DOHH2 (cell line): ENCODE data around the gene PRDX5.

Experiments used
- EZH2phosphoT487 ChIP-seq: fragments of 200-600 bp; sonication (generic); IDR thresholded peaks from 2 replicates; pipeline ENCODE4 v1.6.1; 2017; ENCODE audit warnings: borderline replicate concordance, mild to moderate bottlenecking, antibody characterized with exemption, low read length, moderate library complexity, mixed read lengths
- TF ChIP-seq, protein P1 (sequence below): fragments of 200-600 bp; sonication (generic); IDR thresholded peaks from one replicate; pipeline ENCODE4 v1.5.1; 2014; ENCODE audit warnings: antibody characterized with exemption, mild to moderate bottlenecking, low read depth, low read length; ENCODE audit not compliant: poor library complexity, severe bottlenecking

DNA sequence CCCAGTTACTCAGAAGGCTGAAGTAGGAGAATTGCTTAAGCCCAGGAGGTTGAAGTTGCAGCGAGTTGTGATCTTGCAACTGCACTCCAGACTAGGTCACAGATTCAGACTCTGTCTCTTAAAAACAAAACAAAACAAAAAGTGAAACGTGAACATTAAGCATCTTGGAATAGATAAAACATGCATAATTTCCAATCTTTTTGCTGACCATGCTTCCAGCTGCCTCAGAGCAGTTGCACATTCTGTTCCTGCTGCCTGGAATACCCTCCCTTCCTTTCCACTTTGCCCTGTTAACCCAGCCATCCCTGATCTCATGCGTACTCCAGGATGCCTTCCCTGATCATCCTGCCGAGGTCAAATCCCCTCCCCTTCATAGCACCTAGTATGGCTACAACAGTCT lies 21.4 kb downstream of the PRDX5 start:
- TF ChIP-seq, protein P1, sequence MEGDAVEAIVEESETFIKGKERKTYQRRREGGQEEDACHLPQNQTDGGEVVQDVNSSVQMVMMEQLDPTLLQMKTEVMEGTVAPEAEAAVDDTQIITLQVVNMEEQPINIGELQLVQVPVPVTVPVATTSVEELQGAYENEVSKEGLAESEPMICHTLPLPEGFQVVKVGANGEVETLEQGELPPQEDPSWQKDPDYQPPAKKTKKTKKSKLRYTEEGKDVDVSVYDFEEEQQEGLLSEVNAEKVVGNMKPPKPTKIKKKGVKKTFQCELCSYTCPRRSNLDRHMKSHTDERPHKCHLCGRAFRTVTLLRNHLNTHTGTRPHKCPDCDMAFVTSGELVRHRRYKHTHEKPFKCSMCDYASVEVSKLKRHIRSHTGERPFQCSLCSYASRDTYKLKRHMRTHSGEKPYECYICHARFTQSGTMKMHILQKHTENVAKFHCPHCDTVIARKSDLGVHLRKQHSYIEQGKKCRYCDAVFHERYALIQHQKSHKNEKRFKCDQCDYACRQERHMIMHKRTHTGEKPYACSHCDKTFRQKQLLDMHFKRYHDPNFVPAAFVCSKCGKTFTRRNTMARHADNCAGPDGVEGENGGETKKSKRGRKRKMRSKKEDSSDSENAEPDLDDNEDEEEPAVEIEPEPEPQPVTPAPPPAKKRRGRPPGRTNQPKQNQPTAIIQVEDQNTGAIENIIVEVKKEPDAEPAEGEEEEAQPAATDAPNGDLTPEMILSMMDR = no peak
- TF ChIP-seq EZH2phosphoT487 = no peak
